CD4-positive, alpha-beta T cell treated with Interleukin-21 for 1 hour (primary cell): ENCODE data around the gene SYNPO2L.
"Not testable (repeated sequence)": the region's sequence is repeated elsewhere in the genome, so short reads cannot be mapped to it uniquely, and the experiment has no call there.

ENCODE experiments used
- DNase-seq: peaks from one replicate; pipeline ENCODE4 v3.0.0-alpha.2; 2020

SYNPO2L gene

DNA sequence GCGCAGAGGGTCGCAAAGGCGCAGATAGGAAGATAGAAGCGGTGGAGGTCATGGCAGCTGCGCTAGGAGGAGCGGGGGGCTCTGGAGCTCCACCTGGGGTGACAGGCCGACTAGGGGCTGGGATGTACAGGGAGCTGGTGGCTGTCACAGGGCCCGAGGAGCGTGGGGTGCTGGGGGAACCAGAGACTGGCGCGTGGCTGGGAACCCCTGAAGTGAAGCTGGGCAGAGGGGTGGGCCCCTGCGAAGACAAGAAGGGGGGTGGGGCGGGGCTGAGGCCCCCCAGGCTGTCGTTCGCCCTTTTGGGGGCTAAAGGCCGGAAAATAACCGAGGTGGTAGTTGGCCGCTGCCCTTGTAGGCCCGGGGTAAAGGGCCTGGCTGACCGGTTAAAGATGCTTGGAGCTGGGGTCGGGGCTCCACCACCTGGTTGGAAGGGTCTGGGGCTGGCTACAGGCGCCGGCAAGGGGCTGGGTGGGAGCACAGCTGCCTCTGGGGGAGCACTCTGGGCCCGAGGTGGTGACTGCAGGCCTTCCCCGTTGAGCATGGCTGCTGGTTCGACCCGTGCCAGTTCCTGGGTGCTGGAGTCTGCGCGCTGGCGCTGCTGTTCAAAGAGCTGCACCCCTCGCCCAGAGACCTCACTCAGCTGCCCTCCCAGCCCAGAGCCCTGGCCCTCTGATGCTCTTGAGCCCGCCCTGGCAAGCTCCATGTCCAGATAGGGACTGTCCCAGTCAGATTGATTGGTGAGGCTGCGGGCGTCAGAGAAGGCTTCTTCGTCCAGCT is 7.8 kb downstream of the SYNPO2L start:
- DNase-seq: no peak

DNA sequence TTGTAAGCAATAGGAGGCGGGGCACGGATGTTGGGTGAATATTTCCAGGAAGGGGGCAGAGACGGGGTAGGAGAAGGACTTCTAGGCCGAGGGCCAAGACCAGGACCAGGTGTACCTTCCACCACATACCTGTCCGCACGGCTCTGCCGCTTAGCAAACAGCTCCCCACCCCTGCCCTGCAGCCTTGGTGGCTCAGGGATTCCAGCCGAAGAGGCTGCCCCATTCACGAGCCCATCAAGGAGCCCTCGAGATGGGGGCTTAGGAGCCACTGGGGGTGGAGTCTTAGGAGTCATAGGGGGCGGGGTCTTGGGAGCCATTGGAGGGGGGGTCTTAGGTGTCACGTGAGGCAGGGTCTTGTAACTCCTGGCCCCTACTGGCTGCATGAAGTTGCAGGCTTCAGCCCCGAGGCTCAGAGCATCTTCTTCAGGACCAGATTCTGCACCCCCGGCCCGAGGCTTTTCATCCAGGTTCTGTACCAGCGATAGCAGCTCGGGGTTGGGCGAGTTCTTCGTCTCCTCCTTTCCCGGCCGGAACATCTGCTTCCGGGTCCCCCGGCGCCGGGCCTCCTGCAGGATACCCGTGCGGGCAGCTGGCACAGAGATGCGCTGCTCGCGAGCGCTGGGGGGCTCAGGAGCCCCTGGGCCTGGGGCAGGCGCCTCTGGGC is 8.5 kb downstream of the SYNPO2L start:
- no peak for DNase-seq

GRCh38 chr10:73646598-73647041 is 9.2 kb downstream of the SYNPO2L start:
- no peak for DNase-seq

- no peak for DNase-seq
These were observed 10.6 kb downstream of the SYNPO2L start for GRCh38 chr10:73645251-73645650.

GRCh38 chr10:73644767-73645166 is 11.1 kb downstream of the SYNPO2L start:
- DNase-seq: no peak

DNA sequence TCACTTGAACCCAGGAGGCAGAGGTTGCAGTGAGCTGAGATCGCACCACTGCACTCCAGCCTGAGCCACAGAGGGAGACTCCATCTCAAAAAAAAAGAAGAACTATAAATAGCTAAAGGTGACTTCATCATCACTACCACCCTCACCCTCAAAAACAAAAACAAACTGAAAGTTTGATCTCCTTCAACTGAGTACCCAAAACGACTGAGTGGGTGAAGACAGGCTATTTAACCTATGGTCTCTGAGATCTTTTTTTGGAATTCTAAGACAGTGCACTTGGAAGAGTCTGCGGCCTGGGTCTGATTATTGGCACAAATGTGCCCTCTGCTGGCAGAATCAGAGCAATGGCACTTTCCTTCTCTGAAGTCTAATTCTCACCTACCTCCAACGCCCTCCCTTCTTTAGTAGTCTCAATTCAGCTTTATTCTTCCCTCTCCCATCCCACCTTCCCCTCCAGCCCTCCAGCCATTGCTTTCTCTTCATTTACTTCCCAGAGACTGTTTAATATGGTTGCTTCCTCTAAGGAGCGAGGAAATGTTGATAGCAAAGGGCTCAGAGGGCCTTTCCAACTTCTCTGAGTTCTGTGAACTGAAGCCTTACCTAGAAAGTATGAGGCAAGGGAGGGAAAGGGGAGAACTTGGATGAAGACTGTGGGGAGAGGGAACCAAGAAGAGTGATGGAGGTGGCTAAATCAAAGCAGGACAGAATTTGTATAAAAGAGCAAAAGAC is 11.7 kb downstream of the SYNPO2L start:
- peak; percentile 69 for DNase-seq

- DNase-seq: no peak
These were observed 12.5 kb downstream of the SYNPO2L start for GRCh38 chr10:73643362-73643761.

DNA sequence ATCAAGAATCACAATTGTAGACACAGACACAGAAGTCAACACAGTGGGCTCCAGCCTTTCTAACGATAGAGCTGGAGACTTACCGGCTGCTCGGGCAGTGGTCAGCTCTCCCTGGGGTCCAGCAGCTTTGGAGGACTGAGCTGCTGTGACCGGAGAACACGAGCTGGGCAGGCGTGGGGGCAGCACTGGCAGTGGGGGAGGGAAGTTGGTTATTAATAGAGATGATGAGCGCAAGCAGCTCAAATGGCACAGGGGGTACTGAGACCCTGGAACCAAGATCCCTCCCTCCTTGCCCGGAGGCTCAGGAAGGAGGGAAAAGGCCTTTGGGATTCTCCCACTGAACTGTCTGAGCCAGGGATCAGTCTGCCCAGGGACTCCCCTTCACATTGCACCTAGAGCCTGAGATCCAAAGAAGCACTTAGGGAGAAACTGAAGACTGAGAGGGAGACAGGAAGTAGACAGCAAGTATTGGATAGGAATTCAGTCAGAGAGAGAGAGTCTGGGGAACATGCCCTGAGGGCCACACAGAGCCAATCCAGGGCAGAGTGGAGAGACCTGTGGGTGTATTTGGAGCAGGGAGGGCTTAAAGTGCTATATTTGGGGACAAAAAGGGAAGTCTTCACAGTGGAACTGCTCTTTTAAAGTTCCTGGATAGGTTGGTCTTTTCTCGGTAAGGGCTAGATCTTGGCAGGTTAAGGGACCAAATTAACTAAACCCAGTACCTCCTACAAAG is 14.3 kb downstream of the SYNPO2L start, which contains the start of gene MYOZ1:
Gene MYOZ1, minus strand, starts transcription at position 147 of the 733 bp plus-strand sequence. CDS start 1,457 bp downstream, outside the sequence.
- no peak for DNase-seq

GRCh38 chr10:73639286-73639685 is 16.5 kb downstream of the SYNPO2L start:
- DNase-seq: no peak

DNA sequence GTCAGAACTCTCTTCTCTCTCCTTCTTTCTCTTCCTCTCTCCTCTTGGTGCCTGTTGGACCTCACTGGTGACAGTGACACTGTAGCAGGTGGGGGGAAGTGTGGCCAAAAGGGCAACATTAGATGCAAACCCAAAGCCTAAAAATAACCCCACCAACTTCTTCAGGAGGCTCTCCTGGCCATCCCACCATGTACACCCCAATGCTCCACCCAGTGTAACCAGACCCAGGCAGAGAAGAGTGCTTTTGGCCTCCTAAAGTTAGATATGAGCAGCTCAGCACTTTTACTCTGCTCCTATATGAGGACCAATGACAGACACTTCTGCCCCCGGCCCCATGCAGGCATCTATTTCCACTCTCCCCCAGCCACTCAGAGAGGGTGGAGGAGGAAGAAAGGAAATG is 20.0 kb downstream of the SYNPO2L start:
- DNase-seq: no peak

- DNase-seq: no peak
These were observed 21.4 kb downstream of the SYNPO2L start for GRCh38 chr10:73634421-73634820.

GRCh38 chr10:73629165-73629564 is 26.7 kb downstream of the SYNPO2L start:
- DNase-seq: no peak

DNA sequence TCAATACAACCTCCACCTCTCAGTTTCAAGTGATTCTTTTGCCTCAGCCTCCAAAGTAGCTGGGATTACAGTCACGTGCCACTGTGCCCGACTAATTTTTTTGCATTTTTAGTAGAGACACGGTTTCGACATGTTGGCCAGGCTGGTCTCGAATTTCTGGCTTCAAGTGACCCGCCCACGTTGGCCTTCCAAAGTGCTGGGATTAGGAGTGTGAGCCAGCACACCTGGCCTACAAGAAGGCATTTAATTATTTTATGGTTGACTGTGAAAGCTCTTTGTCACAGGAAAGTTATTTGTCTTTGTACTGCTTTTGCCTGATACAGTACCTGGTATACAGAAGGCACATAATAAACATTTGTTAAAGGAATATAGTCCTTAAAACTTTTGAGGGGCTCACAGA is 27.4 kb downstream of the SYNPO2L start:
- no peak for DNase-seq

GRCh38 chr10:73627300-73627699 is 28.5 kb downstream of the SYNPO2L start:
- no peak for DNase-seq

GRCh38 chr10:73625884-73626752 is 29.7 kb downstream of the SYNPO2L start:
- peak; percentile 97 for DNase-seq

- DNase-seq: peak; percentile 23
These were observed 30.6 kb downstream of the SYNPO2L start for GRCh38 chr10:73625004-73625883.

DNA sequence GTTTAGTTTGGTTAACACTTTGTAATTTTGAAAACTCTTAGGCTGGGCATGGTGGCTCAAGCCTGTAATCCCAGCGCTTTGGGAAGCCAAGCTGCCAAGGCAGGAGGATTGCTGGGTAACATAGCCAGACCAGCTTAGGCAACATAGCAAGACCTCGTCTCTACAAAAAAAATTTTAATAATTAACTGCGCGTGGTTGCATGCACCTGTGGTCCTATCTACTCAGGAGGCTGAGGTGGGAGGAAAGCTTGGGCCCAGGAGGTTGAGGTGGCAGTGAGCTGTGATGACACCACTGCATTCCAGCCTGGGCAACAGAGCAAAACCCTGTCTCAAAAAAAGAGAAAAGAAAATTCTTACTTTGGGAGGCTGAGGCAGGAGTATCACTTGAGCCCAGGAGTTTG is 32.8 kb downstream of the SYNPO2L start:
- DNase-seq: no peak

- DNase-seq: not testable (repeated sequence)
These were observed 34.9 kb downstream of the SYNPO2L start for GRCh38 chr10:73620974-73621373.

GRCh38 chr10:73617143-73617542 is 38.7 kb downstream of the SYNPO2L start:
- DNase-seq: not testable (repeated sequence)

- no peak for DNase-seq
These were observed 41.1 kb downstream of the SYNPO2L start for GRCh38 chr10:73614720-73615119.

GRCh38 chr10:73609116-73609515 is 46.7 kb downstream of the SYNPO2L start:
- DNase-seq: no peak
